ENCODE results near the gene ENDOG.
A peak's percentile ranks its signal among the peaks of the same experiment; 100 is the strongest.

Gene ENDOG

DNA sequence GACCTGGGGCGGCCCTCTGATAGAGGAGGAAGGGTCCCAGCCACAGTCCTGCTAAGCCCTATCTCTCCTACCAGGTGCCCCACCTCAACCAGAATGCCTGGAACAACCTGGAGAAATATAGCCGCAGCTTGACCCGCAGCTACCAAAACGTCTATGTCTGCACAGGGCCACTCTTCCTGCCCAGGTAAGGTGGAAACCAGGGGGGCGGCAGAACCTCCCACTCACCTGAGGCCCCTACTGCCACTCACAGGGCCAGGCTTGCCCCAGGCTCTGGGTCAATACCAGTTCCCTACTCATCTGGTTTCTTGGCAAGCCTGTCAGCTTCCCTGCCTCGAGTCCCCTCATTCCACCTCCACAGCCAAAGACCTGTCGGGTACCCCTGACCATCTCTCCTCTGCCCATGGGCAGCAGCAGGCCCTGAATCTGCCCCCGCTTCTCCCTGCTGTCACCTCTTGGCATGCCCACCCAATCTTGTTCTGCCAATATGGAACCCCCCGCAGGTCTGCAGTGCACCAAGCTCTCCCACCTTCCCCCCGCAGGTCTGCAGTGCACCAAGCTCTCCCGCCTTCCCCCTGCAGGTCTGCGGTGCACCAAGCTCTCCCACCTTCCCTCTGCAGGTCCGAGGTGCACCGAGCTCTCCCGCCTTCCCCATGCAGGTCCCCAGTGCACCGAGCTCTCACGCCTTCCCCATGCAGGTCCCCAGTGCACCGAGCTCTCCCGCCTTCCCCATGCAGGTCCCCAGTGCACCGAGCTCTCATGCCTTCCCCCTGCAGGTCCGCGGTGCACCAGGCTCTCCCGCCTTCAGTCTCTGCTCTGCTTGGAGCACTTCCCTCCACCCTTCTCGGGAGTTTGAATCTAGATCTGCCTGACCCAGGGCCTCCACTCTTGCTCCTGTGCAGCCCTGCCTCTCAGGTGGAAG is 2.6 kb downstream of the ENDOG start:
- CTCF ChIA-PET, result interaction anchor here (0.6 kb wide), 1 partner anchor 235 kb away, joined by 3 read pairs; no protein-coding TSS in a partner anchor
- POLR2A ChIA-PET (ENCODE audit: low non-redundant PET), result interaction anchor here (0.6 to 0.7 kb wide), 3 partner anchors 15 to 144 kb away, joined by 3 to 6 read pairs (median 3); no protein-coding TSS in a partner anchor

DNA sequence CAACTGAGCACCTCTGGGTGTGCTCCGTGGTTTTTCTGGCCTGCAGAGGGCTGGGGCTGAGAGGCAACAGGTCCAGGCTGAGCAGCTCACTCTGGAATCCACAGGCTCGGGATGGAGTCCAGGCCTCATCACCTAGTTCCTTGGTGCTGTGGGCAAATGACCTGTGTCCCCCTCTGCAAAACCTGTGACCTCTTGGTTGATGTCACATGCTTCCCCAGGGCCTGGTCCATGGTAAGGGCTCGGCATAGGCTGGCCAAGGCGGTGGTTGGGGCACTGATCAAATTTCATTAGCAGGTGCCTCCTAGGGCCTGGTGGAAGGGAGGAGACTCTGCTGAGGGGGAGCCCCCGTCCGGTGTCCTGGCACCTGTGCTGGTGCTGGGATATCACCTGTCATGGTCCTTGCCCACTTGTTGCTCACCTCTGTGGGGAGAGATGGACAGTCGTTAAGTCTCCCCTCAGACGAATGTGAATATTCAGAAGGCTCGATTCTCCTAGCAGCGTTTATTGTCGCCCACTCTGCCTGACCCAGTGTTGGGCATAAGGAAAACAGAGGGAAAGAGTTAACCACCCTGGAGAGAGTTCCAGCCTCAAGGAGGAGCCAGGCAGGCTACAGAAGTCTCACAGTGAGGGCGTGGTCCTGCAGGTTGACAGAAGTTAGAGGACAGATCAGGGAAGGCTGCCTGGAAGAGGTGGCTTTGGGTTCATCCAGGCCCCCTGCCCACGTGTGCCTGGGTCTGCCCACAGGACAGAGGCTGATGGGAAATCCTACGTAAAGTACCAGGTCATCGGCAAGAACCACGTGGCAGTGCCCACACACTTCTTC is 3.5 kb downstream of the ENDOG start:
- CTCF ChIA-PET, result no interaction called here

More for the DNA sequence above, 2.6 kb downstream of the ENDOG start:
- no peak for DNase-seq (ENCODE audit: low spot score)
- TF ChIP-seq, protein P1, sequence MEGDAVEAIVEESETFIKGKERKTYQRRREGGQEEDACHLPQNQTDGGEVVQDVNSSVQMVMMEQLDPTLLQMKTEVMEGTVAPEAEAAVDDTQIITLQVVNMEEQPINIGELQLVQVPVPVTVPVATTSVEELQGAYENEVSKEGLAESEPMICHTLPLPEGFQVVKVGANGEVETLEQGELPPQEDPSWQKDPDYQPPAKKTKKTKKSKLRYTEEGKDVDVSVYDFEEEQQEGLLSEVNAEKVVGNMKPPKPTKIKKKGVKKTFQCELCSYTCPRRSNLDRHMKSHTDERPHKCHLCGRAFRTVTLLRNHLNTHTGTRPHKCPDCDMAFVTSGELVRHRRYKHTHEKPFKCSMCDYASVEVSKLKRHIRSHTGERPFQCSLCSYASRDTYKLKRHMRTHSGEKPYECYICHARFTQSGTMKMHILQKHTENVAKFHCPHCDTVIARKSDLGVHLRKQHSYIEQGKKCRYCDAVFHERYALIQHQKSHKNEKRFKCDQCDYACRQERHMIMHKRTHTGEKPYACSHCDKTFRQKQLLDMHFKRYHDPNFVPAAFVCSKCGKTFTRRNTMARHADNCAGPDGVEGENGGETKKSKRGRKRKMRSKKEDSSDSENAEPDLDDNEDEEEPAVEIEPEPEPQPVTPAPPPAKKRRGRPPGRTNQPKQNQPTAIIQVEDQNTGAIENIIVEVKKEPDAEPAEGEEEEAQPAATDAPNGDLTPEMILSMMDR (conservative IDR thresholded peaks at IDR 0.05; ENCODE audit: low read depth), result no peak
- H3K27ac ChIP-seq, result peak overlapping the region; percentile 87

DNA sequence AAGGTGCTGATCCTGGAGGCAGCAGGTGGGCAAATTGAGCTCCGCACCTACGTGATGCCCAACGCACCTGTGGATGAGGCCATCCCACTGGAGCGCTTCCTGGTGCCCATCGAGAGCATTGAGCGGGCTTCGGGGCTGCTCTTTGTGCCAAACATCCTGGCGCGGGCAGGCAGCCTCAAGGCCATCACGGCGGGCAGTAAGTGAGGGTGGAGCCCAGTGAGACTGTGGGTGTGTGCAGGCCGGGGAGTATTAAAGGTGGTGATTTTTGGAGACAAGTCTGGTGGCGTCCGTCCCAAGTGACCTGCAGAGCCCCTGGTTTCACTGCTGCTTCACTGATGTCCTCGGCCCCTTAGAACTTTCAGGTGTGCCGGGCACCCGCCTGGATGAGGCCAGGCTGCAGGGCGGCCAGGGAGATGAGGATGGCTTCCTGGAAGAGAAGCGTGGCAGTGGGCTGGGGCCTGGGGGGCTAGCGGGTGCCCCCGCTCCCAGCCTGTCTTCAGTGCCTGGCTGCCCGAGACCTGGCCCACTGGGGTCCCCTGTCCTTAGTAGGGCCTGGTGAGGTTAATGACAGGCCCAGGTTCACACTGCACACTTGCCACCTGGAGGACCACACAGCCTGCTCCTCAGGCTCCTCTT is 4.2 kb downstream of the ENDOG start:
- POLR2A ChIA-PET (ENCODE audit: low non-redundant PET), result no interaction called here
- no peak for DNase-seq (ENCODE audit: low spot score)
- TF ChIP-seq, protein P1 (conservative IDR thresholded peaks at IDR 0.05; ENCODE audit: low read depth), result no peak
- H3K27ac ChIP-seq, result peak overlapping the region; percentile 34
- CTCF ChIA-PET, result no interaction called here

More for the DNA sequence above, 3.5 kb downstream of the ENDOG start:
- TF ChIP-seq, protein P1 (conservative IDR thresholded peaks at IDR 0.05; ENCODE audit: low read depth), result no peak
- POLR2A ChIA-PET (ENCODE audit: low non-redundant PET), result no interaction called here
- peak overlapping the region; percentile 34 for H3K27ac ChIP-seq
- DNase-seq (ENCODE audit: low spot score), result no peak

DNA sequence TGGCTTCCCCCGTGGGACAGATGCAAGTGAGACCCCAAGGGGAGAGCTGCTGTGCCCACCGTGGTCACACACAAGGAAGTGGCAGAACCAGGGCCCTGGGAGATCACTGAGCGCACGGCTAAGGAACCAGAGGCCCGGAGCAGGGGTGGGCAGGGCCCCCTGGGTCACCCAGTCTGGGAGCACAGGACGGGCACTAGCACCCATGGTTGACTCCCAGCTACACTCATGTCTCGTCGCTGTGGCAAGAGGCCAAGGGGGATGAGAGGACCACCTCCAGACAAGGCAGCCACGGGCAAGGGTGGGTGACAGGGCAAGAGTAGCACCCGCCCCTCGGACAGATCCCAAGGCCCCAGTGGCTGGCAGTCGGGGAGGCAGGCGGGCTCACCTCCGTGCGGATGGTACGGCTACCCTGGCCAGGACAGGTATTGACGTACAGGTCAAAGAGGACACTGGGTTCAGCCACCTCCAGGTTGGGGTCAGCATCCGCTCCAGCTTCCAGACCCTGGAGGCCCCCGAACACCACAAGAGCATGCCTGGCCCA is 5.1 kb downstream of the ENDOG start:
- peak overlapping the region; percentile 41 for H3K27ac ChIP-seq
- POLR2A ChIA-PET (ENCODE audit: low non-redundant PET), result interaction anchor here (0.5 kb wide), 1 partner anchor 151 kb away, joined by 5 read pairs; no protein-coding TSS in a partner anchor
- TF ChIP-seq, protein P1 (conservative IDR thresholded peaks at IDR 0.05; ENCODE audit: low read depth), result no peak
- CTCF ChIA-PET, result interaction anchor here (1.0 kb wide), 1 partner anchor 23 kb away, joined by 3 read pairs; no protein-coding TSS in a partner anchor
- DNase-seq (ENCODE audit: low spot score), result no peak

DNA sequence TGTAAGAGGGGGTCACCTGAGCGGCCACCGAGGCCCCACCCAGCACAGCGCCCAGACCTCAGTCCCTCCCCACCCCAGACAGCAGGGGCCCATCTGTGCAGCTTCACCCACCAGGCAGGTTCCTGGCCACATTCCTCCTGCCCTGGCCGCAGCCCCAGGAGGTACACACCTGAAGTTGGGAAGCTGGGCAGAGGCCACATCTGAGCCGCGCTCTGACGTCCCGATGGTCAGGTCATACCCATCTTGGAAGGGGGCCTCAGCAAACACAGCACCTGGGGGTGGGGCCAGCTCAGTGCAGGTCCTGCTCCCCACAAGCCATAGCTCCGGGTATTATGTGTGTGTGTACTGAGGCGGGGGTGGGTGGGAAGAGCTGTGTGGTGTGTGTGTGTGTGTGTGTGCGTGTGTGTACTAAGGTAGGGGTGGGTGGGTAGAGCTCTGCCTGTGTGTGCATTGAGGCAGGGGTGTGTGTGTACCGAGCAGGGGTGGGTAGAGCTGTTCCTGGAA is 5.7 kb downstream of the ENDOG start:
- no peak for DNase-seq (ENCODE audit: low spot score)
- peak overlapping the region; percentile 41 for H3K27ac ChIP-seq
- ChIA-PET POLR2A (ENCODE audit: low non-redundant PET) (interaction anchor here (0.5 kb wide), 1 partner anchor 151 kb away, joined by 5 read pairs; no protein-coding TSS in a partner anchor), CTCF (interaction anchor here (1.0 kb wide), 1 partner anchor 22 kb away, joined by 3 read pairs; no protein-coding TSS in a partner anchor)
- TF ChIP-seq, protein P1 (conservative IDR thresholded peaks at IDR 0.05; ENCODE audit: low read depth), result no peak
